SU-DHL-6 (cell line): ENCODE data around the gene APOBEC4.

Experiments
- EZH2phosphoT487 ChIP-seq: fragments of 200-600 bp; sonication (generic), shearing (Covaris generic); conservative IDR thresholded peaks from 2 replicates; pipeline ENCODE4 v1.6.1; 2018; ENCODE audit warnings: mild to moderate bottlenecking, antibody characterized with exemption, low read length, moderate library complexity, mixed read lengths
- TF ChIP-seq, protein P1 (sequence below): fragments of 200-600 bp; sonication (generic); IDR thresholded peaks from one replicate; pipeline ENCODE4 v1.5.1; 2017; ENCODE audit warnings: antibody characterized with exemption, mild to moderate bottlenecking, low read length, moderate library complexity; ENCODE audit not compliant: insufficient read depth, poor library complexity, severe bottlenecking

DNA sequence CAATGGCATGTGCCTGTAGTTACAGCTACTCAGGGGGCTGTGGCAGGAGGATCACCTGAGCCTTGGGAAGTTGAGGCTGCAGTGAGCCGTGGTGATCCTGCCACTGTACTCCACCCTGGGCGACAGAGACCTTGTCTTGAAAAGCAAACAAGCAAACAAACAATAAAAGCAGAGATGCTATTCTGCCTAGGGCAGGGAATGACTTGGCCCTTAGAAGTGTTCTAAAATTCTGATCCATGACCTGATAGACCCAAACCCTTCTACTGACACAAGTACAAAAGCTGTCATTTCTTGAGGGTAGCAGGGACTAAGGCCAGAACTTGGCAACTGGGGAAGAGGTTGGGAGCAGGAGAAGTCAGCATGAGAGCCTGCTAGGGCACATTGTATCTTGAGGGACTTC is 47.2 kb downstream of the APOBEC4 start:
- TF ChIP-seq, protein P1, sequence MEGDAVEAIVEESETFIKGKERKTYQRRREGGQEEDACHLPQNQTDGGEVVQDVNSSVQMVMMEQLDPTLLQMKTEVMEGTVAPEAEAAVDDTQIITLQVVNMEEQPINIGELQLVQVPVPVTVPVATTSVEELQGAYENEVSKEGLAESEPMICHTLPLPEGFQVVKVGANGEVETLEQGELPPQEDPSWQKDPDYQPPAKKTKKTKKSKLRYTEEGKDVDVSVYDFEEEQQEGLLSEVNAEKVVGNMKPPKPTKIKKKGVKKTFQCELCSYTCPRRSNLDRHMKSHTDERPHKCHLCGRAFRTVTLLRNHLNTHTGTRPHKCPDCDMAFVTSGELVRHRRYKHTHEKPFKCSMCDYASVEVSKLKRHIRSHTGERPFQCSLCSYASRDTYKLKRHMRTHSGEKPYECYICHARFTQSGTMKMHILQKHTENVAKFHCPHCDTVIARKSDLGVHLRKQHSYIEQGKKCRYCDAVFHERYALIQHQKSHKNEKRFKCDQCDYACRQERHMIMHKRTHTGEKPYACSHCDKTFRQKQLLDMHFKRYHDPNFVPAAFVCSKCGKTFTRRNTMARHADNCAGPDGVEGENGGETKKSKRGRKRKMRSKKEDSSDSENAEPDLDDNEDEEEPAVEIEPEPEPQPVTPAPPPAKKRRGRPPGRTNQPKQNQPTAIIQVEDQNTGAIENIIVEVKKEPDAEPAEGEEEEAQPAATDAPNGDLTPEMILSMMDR: no peak
- no peak for TF ChIP-seq EZH2phosphoT487
